Fibroblast of peridontal ligament (primary cell): Measurements from ENCODE around the gene SPDYC.
A peak's percentile ranks its signal among the peaks of the same experiment; 100 is the strongest.

Experiments used
- DNase-seq: peaks from one replicate; pipeline ENCODE4 v3.0.0-alpha.2; 2010; ENCODE audit errors: extremely low read depth

Gene SPDYC

DNA sequence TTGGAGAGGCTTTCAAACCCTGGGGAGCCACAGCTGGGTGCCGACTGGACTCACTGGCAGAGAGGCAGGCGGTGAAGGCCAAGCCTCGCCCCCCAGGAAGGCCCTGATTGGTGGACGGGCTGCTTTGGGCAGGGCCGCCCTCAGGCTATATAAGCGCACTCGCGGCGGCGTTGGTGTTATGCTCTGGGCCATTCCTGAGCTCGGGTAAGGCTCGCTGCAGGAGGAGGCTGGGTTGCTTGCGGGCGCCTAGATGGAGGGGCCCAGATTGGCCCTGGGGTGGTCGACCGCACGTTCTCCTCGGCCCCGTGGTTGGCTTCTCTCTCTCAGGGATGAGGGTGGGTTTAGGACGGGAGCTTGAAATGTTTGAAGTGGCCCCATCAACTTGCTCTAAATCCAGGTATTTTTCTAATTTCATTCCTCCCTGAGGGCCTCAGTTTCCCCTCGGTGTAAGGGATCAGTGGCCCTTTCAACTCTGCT lies at the start of gene SPDYC:
TSS of gene SPDYC (plus strand) at position 176 of the 477 bp plus-strand sequence. CDS start 1,125 bp downstream, outside the sequence.
- no peak for DNase-seq

GRCh38 chr11:65120831-65121230 lies 49.2 kb upstream of the SPDYC start:
- no peak for DNase-seq

DNA sequence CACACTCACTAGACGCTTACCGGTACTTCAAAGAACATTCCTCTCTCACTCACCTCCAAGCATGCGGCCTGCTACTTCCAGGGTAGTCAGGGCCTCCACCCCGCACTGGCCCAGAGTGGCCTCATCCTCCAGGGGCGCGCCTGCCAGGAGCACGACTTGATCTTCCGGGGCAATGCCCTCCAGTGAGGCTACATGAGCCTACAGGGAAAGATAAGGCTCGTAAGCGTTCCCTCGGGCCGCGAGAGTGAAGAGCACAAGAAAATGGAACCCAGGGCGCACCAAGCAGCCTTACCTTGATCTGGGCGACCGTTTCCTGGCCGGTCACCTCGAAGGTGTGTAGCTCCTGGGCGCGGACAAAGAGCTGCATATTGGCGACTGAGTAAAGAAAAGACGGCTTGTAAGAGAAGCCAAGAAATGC lies 48.6 kb upstream of the SPDYC start:
- DNase-seq = no peak

- peak; percentile 93 for DNase-seq
Observed at GRCh38 chr11:65121865-65122696, 48.0 kb upstream of the SPDYC start, which contains the start of the genes FAU and MRPL49. Gene FAU, minus strand, starts transcription at chr11:65122134. Its CDS starts 321 bp downstream, at chr11:65121813. Gene MRPL49, plus strand, starts transcription at chr11:65122321. Its CDS starts 26 bp downstream, at chr11:65122347.

DNA sequence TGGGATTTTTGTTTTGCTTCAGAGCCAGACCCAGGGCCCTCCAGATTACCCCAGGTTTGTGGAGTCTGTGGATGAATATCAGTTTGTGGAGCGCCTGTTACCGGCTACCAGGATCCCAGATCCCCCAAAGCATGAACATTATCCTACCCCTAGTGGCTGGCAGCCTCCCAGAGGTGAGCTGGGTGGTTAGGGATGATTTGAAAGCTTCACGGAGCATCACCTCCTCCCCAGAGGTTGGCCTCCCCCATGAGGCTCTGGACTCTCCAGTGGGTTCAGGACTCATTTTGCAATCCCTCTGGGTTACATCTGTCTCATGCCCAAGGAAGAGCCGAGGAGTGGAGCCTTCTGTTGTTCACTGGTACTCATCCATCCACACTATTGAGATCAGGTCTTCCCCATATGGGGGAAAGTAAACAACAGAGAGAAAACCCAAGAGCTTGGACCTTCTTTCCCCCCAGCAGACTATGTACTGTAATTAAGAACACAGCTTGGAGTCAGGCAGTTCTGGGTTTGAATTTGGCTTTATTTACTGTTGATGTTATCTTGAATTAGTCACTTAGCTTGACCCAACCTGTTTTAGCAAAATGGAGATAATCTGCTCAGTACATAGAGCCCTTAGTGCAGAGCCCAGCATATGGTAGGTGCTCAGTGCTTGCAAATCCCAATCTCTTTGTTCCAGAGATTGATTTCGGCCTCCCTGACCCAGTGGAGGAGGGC lies 45.4 kb upstream of the SPDYC start:
- DNase-seq = no peak

- no peak for DNase-seq
Observed at GRCh38 chr11:65125197-65126056, 44.6 kb upstream of the SPDYC start.

GRCh38 chr11:65126624-65127274 lies 43.3 kb upstream of the SPDYC start:
- no peak for DNase-seq

DNA sequence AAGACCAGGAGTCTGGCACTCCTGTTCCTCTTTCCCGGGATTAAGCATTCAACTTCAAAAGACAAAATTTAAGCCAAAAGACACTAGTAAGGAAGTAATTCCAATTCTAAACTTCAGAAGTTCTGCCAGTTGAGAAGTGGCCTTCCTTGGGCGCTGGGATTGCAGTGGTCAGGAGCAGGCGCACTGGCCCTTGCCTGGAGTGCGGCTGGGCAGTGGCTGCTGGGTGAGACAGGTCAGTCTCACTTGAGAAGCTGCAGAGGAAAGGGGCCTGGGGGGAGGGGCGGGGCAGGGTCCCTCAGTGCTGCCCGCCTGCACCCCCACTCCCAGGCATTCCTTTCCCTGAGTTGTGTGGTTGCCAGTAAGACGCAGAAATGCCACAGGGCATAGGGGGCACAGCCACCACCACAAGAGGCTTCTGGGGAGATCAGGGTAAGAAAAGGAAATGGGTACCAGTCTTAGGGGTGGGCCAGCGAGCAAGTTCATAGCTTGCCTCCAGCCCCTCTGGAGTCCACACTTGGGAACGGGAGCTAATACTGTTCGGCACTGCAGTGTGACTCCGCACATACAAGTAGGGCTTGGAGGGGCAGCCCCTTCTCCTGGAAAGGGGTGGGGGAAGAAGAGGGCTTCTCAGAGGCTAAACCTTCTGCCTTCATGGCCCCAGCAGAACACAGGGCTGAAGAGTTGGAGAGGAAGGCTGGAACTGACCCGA lies 42.4 kb upstream of the SPDYC start:
- DNase-seq = no peak

- no peak for DNase-seq
Observed at GRCh38 chr11:65128182-65129145, 41.6 kb upstream of the SPDYC start.

GRCh38 chr11:65129649-65130441 lies 40.2 kb upstream of the SPDYC start:
- DNase-seq = no peak

DNA sequence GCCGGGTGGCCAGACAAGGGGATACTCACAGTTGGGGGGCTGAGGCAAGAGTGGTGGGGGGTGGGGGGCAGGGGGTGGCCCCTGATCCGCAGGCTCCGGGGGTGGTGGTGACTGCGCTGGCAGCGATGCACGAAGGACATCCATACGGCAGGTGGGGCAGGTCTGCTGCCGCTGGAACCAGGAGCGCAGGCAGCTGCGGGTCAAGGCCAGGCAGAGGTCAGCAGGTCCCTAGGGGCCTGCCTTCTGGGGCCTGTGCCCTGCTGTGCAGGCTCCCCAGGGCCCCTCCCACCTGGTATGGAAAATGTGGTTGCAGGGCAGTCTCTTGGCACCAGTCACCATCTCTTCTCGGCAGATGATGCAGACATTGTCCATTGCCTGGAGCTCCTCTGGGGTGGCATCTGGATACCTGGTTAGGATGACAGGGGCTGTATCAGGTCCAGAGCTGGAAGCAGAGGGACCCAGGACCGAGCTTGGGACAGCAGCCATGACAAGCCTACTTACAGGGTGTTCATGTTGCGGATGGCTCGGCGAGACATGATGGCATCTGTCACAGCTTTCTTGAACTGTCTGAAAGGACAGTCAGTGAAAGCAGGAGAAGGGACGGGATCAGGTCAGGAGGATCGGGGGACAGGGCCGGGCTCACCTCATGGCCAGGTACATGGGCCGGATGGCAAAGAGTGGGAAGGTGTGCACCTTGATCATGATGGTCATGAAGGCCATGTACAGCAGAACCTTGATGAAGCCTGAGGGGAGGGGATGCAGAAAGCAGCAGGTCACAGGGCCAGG lies 39.2 kb upstream of the SPDYC start:
- no peak for DNase-seq

DNA sequence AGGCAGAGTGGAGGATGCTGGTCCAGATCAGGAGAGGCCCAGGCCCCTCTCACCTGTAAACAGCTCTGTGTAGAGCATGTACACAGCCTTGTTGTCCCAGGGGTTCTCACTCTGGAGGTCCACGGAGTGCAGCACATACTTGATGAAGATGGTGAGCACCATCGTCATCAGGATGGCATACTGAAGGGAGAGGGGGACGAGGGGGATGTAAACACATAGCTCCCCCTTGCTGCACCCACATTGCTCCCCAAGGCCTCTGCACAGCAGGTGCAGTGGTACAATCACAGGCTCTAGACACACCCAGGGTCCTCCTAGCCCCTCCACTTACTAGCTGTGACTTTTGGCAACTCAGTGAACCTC lies 38.6 kb upstream of the SPDYC start:
- DNase-seq = no peak

- no peak for DNase-seq
Observed at GRCh38 chr11:65131895-65132237, 38.2 kb upstream of the SPDYC start.

DNA sequence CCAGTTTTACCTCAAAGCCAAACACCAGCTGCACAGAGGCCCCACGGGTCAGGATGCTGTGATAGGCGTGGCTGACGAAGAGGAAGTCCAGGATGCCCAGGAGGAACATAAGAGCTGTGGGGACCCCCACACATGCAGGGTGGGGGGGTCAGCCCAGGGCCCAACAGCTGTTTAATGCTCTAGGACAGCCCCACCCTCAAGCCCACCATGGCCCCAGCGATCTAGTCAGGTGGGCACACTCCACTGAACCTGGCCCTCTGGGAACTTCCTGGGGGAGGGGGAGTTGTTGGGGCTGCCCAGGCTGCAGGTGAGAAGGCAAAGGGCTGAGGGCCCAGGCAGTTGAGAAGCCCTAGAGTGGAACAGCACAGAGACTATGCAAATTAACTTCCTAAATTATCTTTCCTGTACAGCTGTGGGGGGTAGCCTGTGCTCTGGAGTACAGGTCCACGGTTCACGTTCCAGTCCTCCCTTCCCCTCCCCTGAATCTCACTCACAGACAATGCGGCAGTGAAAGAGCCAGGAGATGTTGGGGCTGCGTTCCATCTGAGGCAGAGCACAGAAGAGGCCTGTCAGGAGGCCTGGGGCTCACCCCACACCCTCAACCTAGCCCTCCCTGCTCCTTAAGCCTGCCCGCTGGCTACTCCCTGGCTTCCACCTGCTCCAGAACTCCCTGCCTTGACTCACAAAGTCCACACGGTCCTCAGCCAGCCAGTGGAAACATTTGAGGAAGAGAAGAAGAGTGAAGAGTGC lies 37.6 kb upstream of the SPDYC start:
- DNase-seq = no peak

DNA sequence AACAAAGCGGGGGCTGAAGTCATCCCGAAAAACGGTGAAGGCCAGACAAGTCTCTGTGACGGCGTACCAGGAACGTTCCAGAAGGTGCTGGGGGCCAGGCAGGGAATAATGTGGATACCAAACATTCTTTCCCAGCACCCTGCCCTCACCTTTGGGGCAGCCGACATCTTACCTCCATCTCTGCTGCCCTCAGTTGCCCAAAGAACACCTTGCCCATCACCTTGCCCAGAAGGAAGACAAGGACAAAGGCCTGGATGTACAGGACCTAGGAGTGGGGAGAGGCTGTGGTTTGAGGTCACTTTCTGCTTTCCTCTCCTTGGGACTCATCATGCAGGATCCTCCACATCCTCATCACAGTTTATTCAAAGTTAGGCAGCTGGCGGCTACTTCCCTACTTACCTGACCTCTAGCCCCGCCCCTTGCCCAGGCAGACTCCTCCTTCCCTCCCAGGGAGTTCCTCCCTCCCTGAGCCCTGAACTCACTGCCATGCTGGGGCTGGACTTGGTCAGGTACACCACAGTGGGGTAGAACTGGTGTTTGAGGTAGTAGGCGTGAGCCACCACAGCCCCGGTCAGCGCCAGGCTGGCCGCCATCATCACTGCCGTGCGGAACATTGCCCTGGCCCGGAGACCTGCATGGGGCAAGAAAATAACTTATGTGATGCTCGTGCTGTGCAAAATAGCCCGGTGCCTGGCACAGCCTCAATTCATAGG lies 36.9 kb upstream of the SPDYC start:
- DNase-seq = no peak

DNA sequence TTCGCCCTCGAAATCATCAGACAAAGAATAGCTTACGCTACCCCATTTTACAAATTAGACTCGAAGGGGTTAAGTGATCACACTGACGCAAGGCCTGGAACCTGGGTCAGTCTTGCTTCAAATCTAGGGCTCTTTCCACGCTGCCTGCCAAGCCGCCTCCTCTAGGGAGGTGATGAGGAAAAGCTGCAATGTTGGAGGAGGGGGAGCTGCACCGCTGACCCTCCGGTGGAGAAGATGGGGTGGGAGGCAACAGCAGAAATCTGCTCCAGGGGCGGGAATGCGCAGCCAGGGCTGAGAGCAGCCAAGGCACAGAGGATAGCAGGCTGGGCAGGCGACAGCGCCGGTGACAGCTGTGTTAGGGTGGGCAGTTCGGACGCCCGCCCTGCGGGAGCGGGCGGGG lies 36.3 kb upstream of the SPDYC start:
- DNase-seq = peak; percentile 59
